Measurements from ENCODE around the gene ISM2. TPM values are rescaled to one million over a fixed set of nuclear protein-coding genes. Genes with fewer than 3 reads are reported as not detected.
A peak's percentile ranks its signal among the peaks of the same experiment; 100 is the strongest.
"Not testable (repeated sequence)": the region's sequence is repeated elsewhere in the genome, so short reads cannot be mapped to it uniquely, and the experiment has no call there.

ISM2 gene
- total RNA-seq = not detected
- total RNA-seq (2013) = not detected
- total RNA-seq = 0 to 0.14 (median 0) reads per million in 29 experiments

GRCh38 chr14:77498120-77498979 is at the start of gene ISM2:
TSS of gene ISM2 (minus strand) at chr14:77498816. CDS start at chr14:77498793, 23 bp downstream.
- H3K27ac ChIP-seq (ENCODE audit: low read length) = no peak within 1 kb of the TSS
- CTCF ChIA-PET = no interaction called here
- Mint-ChIP-seq H3K36me3 (peaks cover 3% of the 10 kb centered on the region), H3K4me3 (peak within 1 kb of the TSS; percentile 62 to 75 (median 68)), H3K27me3 (peaks cover 20 to 38% of the 10 kb centered on the region in 2 donors), H3K4me1 (peaks cover 6 to 11% (median 7%) of the 10 kb centered on the region in 3 donors), H3K9me3 (peaks cover 3 to 4% (median 4%) of the 10 kb centered on the region in 3 donors), H3K27ac (no peak within 1 kb of the TSS)
- peaks cover 3 to 10% of the 10 kb centered on the region in 2 experiments for H3K4me1 ChIP-seq (ENCODE audit: control insufficient read depth in 1 of 2, extremely low read depth in 1 of 2, insufficient read depth in 2 of 2, low read length in 2 of 2)
- WGBS (ENCODE audit: insufficient coverage) = 3% methylated on average over 94 of the region's 104 CpGs
- POLR2A ChIA-PET = no interaction called here
- H3K36me3 ChIP-seq (ENCODE audit: control insufficient read depth in 2 of 2, extremely low read depth in 1 of 2, insufficient read depth in 1 of 2, low read length in 1 of 2) = no peaks in the 10 kb centered on the region
- ATAC-seq (replicated peaks in 1 of 4) (peak; percentile 85 to 90 (median 85)), DNase-seq (peak in 30 of 35 experiments; percentile 6 to 49 (median 24))
- H3K27me3 ChIP-seq (replicated peaks in 1 of 2; ENCODE audit: control insufficient read depth in 2 of 2, extremely low read depth in 1 of 2, insufficient read depth in 2 of 2, low read length in 1 of 2) = peaks cover 7 to 41% of the 10 kb centered on the region in 2 experiments
- H3K4me3 ChIP-seq (ENCODE audit: control insufficient read depth in 1 of 2, extremely low read depth in 1 of 2, low read length in 1 of 2) = peak within 1 kb of the TSS; percentile 23 to 66
- H3K9me3 ChIP-seq = no peaks in the 10 kb centered on the region

- peaks cover 54% of the 10 kb centered on the region for H3K36me3 Mint-ChIP-seq
- ChIA-PET POLR2A (interaction anchor here in 1 of 2 donors (0.7 kb wide), 1 partner anchor 637 kb away, joined by 3 read pairs; no protein-coding TSS in a partner anchor), CTCF (interaction anchor here in 1 of 2 donors (0.7 kb wide), 1 partner anchor 472 kb away, joined by 5 read pairs; no protein-coding TSS in a partner anchor)
- Histone ChIP-seq H3K27me3 (replicated peaks in 1 of 2; ENCODE audit: control insufficient read depth in 2 of 2, extremely low read depth in 1 of 2, insufficient read depth in 2 of 2, low read length in 1 of 2) (no peaks in the 10 kb centered on the region), H3K4me1 (ENCODE audit: control insufficient read depth in 1 of 2, extremely low read depth in 1 of 2, insufficient read depth in 2 of 2, low read length in 2 of 2) (no peaks in the 10 kb centered on the region), H3K9me3 (no peaks in the 10 kb centered on the region), H3K36me3 (ENCODE audit: control insufficient read depth in 2 of 2, extremely low read depth in 1 of 2, insufficient read depth in 1 of 2, low read length in 1 of 2) (peaks cover 5 to 48% of the 10 kb centered on the region in 2 donors), H3K4me3 (ENCODE audit: control insufficient read depth in 1 of 2, extremely low read depth in 1 of 2, low read length in 1 of 2) (no peak overlapping the region), H3K27ac (ENCODE audit: low read length) (no peak overlapping the region)
- no peak overlapping the region for H3K27ac Mint-ChIP-seq
- H3K4me3 Mint-ChIP-seq = no peak overlapping the region
- H3K9me3 Mint-ChIP-seq = no peaks in the 10 kb centered on the region
- 97% methylated on average over 3 of the region's 8 CpGs for WGBS (ENCODE audit: insufficient coverage)
- DNase-seq (no peak), ATAC-seq (replicated peaks in 1 of 4) (no peak)
- H3K4me1 Mint-ChIP-seq = peaks cover 5 to 10% (median 8%) of the 10 kb centered on the region in 3 donors
- H3K27me3 Mint-ChIP-seq = no peaks in the 10 kb centered on the region
Measured at GRCh38 chr14:77547512-77548180, 49.0 kb upstream of the ISM2 start.

- DNase-seq; H3K27ac ChIP-seq (ENCODE audit: low read length); H3K4me1 ChIP-seq (ENCODE audit: control insufficient read depth in 1 of 2, extremely low read depth in 1 of 2, insufficient read depth in 2 of 2, low read length in 2 of 2); H3K4me3 Mint-ChIP-seq; H3K27me3 ChIP-seq (replicated peaks in 1 of 2; ENCODE audit: control insufficient read depth in 2 of 2, extremely low read depth in 1 of 2, insufficient read depth in 2 of 2, low read length in 1 of 2); H3K27ac Mint-ChIP-seq; ATAC-seq (replicated peaks in 1 of 4); CTCF ChIA-PET; H3K9me3 Mint-ChIP-seq; POLR2A ChIA-PET; H3K9me3 ChIP-seq; H3K27me3 Mint-ChIP-seq; H3K4me3 ChIP-seq (ENCODE audit: control insufficient read depth in 1 of 2, extremely low read depth in 1 of 2, low read length in 1 of 2): not testable (repeated sequence)
- peaks cover 5 to 38% of the 10 kb centered on the region in 2 donors for H3K36me3 ChIP-seq (ENCODE audit: control insufficient read depth in 2 of 2, extremely low read depth in 1 of 2, insufficient read depth in 1 of 2, low read length in 1 of 2)
- H3K4me1 Mint-ChIP-seq = peaks cover 7 to 18% (median 16%) of the 10 kb centered on the region in 3 donors
- H3K36me3 Mint-ChIP-seq = peaks cover 47% of the 10 kb centered on the region
- WGBS (ENCODE audit: insufficient coverage) = 80% methylated on average over 1 of the region's 11 CpGs
Measured at GRCh38 chr14:77545171-77545570, 46.6 kb upstream of the ISM2 start.

- Histone ChIP-seq H3K27me3 (replicated peaks in 1 of 2; ENCODE audit: control insufficient read depth in 2 of 2, extremely low read depth in 1 of 2, insufficient read depth in 2 of 2, low read length in 1 of 2) (no peaks in the 10 kb centered on the region), H3K9me3 (no peaks in the 10 kb centered on the region), H3K27ac (ENCODE audit: low read length) (no peak overlapping the region), H3K4me1 (ENCODE audit: control insufficient read depth in 1 of 2, extremely low read depth in 1 of 2, insufficient read depth in 2 of 2, low read length in 2 of 2) (peaks cover 0 to 3% of the 10 kb centered on the region in 2 experiments), H3K4me3 (ENCODE audit: control insufficient read depth in 1 of 2, extremely low read depth in 1 of 2, low read length in 1 of 2) (no peak overlapping the region), H3K36me3 (ENCODE audit: control insufficient read depth in 2 of 2, extremely low read depth in 1 of 2, insufficient read depth in 1 of 2, low read length in 1 of 2) (peaks cover 5 to 34% of the 10 kb centered on the region in 2 donors)
- CTCF ChIA-PET = no interaction called here
- Mint-ChIP-seq H3K4me1 (peaks cover 7 to 16% (median 13%) of the 10 kb centered on the region in 3 donors), H3K4me3 (no peak overlapping the region), H3K27me3 (no peaks in the 10 kb centered on the region), H3K27ac (no peak overlapping the region), H3K36me3 (peaks cover 42% of the 10 kb centered on the region), H3K9me3 (no peaks in the 10 kb centered on the region)
- no peak for DNase-seq
- POLR2A ChIA-PET = no interaction called here
- ATAC-seq (replicated peaks in 1 of 4) = no peak
- 85% methylated on average over 2 of the region's 2 CpGs for WGBS (ENCODE audit: insufficient coverage)
Measured at GRCh38 chr14:77544571-77544970, 46.0 kb upstream of the ISM2 start.

GRCh38 chr14:77543637-77544334 is 45.2 kb upstream of the ISM2 start:
- H3K4me1 ChIP-seq (ENCODE audit: control insufficient read depth in 1 of 2, extremely low read depth in 1 of 2, insufficient read depth in 2 of 2, low read length in 2 of 2) = peaks cover 0 to 3% of the 10 kb centered on the region in 2 experiments
- H3K27ac Mint-ChIP-seq = no peak overlapping the region
- ChIA-PET POLR2A (no interaction called here), CTCF (no interaction called here)
- 100% methylated on average over 1 of the region's 3 CpGs for WGBS (ENCODE audit: insufficient coverage)
- H3K4me1 Mint-ChIP-seq = peaks cover 7 to 16% (median 13%) of the 10 kb centered on the region in 3 donors
- ATAC-seq (replicated peaks in 1 of 4) = no peak
- peaks cover 37% of the 10 kb centered on the region for H3K36me3 Mint-ChIP-seq
- no peaks in the 10 kb centered on the region for H3K9me3 ChIP-seq
- no peaks in the 10 kb centered on the region for H3K27me3 Mint-ChIP-seq
- no peaks in the 10 kb centered on the region for H3K27me3 ChIP-seq (replicated peaks in 1 of 2; ENCODE audit: control insufficient read depth in 2 of 2, extremely low read depth in 1 of 2, insufficient read depth in 2 of 2, low read length in 1 of 2)
- DNase-seq = no peak
- no peak overlapping the region for H3K27ac ChIP-seq (ENCODE audit: low read length)
- H3K4me3 ChIP-seq (ENCODE audit: control insufficient read depth in 1 of 2, extremely low read depth in 1 of 2, low read length in 1 of 2) = no peak overlapping the region
- no peak overlapping the region for H3K4me3 Mint-ChIP-seq
- no peaks in the 10 kb centered on the region for H3K9me3 Mint-ChIP-seq
- H3K36me3 ChIP-seq (ENCODE audit: control insufficient read depth in 2 of 2, extremely low read depth in 1 of 2, insufficient read depth in 1 of 2, low read length in 1 of 2) = peaks cover 5 to 26% of the 10 kb centered on the region in 2 donors

GRCh38 chr14:77543240-77543551 is 44.6 kb upstream of the ISM2 start:
- H3K27ac Mint-ChIP-seq = no peak overlapping the region
- ATAC-seq (replicated peaks in 1 of 4) = no peak
- CTCF ChIA-PET = no interaction called here
- H3K9me3 Mint-ChIP-seq = no peaks in the 10 kb centered on the region
- Histone ChIP-seq H3K4me3 (ENCODE audit: control insufficient read depth in 1 of 2, extremely low read depth in 1 of 2, low read length in 1 of 2) (no peak overlapping the region), H3K9me3 (no peaks in the 10 kb centered on the region), H3K27me3 (replicated peaks in 1 of 2; ENCODE audit: control insufficient read depth in 2 of 2, extremely low read depth in 1 of 2, insufficient read depth in 2 of 2, low read length in 1 of 2) (no peaks in the 10 kb centered on the region), H3K4me1 (ENCODE audit: control insufficient read depth in 1 of 2, extremely low read depth in 1 of 2, insufficient read depth in 2 of 2, low read length in 2 of 2) (peaks cover 0 to 3% of the 10 kb centered on the region in 2 experiments), H3K27ac (ENCODE audit: low read length) (no peak overlapping the region), H3K36me3 (ENCODE audit: control insufficient read depth in 2 of 2, extremely low read depth in 1 of 2, insufficient read depth in 1 of 2, low read length in 1 of 2) (peaks cover 5 to 22% of the 10 kb centered on the region in 2 donors)
- H3K27me3 Mint-ChIP-seq = no peaks in the 10 kb centered on the region
- WGBS (ENCODE audit: insufficient coverage) = 95% methylated on average over 3 of the region's 5 CpGs
- H3K36me3 Mint-ChIP-seq = peaks cover 32% of the 10 kb centered on the region
- DNase-seq = no peak
- POLR2A ChIA-PET = no interaction called here
- H3K4me1 Mint-ChIP-seq = peaks cover 7 to 16% (median 13%) of the 10 kb centered on the region in 3 donors
- H3K4me3 Mint-ChIP-seq = no peak overlapping the region
